HCT116 (cell line): ENCODE data around the gene EPHA6. TPM values are rescaled to one million over a fixed set of nuclear protein-coding genes. Genes with fewer than 3 reads are reported as not detected.

Experiments
- ATAC-seq: fragments of 200-7000 bp; cut with Tn5 transposase; 2 replicates; pipeline ENCODE4 v1.9.1; 2020; ENCODE audit warnings: mild to moderate bottlenecking, moderate library complexity
- BruUV-seq: library from RNA; stranded (reverse); fragments of 400-500 nt; replicated peaks from 2 replicates; lab custom pipeline; 2021; lab: Mats Ljungman, UMichigan
- CTCF ChIA-PET: fragments of 300-600 bp; sonication (Branson Sonifier 250); formaldehyde crosslinking; loops from one replicate; lab custom pipeline; 2021; ENCODE audit warnings: antibody characterized with exemption; lab: Charles Lee
- POLR2A ChIA-PET: fragments of 300-600, 350-600 bp; sonication (Branson Sonifier 250); formaldehyde crosslinking; loops from one replicate; lab custom pipeline; 2021; ENCODE audit warnings: antibody characterized with exemption; lab: Charles Lee
- RAD21 ChIA-PET, 2 experiments: fragments of 300-600 bp; sonication (Branson Sonifier 250); formaldehyde crosslinking; loops; one replicate each; lab custom pipeline; 2023; ENCODE audit warnings: low total read pairs in 2 of 2; ENCODE audit not compliant: uncharacterized antibody in 2 of 2, unreplicated experiment in 2 of 2, low non-redundant PET in 1 of 2; lab: Charles Lee
- DNase-seq: peaks from one replicate; pipeline ENCODE4 v3.0.0-alpha.2; 2010; ENCODE audit warnings: low read depth, low spot score
- H2AFZ ChIP-seq: fragments of 200-600 bp; shearing (Covaris generic), sonication (generic); 2 replicates; pipeline ENCODE4 v1.6.1; 2017; ENCODE audit warnings: low read depth, mixed run types, mixed read lengths, antibody characterized with exemption, low read length; ENCODE audit not compliant: poor library complexity, severe bottlenecking
- H3K27ac ChIP-seq: 2 replicates; pipeline ENCODE4 v1.5.1; 2012; ENCODE audit warnings: low read depth, low read length
- H3K27me3 ChIP-seq: fragments of 200-600 bp; sonication (generic); 2 replicates; pipeline ENCODE4 v1.6.1; 2016; ENCODE audit warnings: mixed run types, low read length, mixed read lengths; ENCODE audit not compliant: insufficient read depth
- H3K36me3 ChIP-seq, 2 experiments: fragments of 200-500 bp in 1 of 2; fragments of 200-600 bp in 1 of 2; sonication (Bioruptor generic) in 1 of 2; sonication (generic) in 1 of 2; 2 replicates each; pipeline versions ENCODE4 v1.5.1 to v1.6.1; 2014 to 2016; ENCODE audit warnings: low read length in 2 of 2, inconsistent platforms in 1 of 2, mixed read lengths in 1 of 2, mixed run types in 1 of 2; ENCODE audit not compliant: insufficient read depth in 2 of 2, control insufficient read depth in 1 of 2
- H3K4me1 ChIP-seq, 2 experiments: fragments of 200-600 bp in 1 of 2; sonication (generic) in 1 of 2; 2 replicates each; pipeline versions ENCODE4 v1.5.1 to v1.6.1; 2012 to 2017; ENCODE audit warnings: low read length in 2 of 2, inconsistent platforms in 1 of 2, mild to moderate bottlenecking in 1 of 2, mixed read lengths in 1 of 2, mixed run types in 1 of 2, moderate library complexity in 1 of 2; ENCODE audit not compliant: insufficient read depth in 2 of 2, control insufficient read depth in 1 of 2
- H3K4me2 ChIP-seq: fragments of 200-600 bp; sonication (generic); 2 replicates; pipeline ENCODE4 v1.6.1; 2017; ENCODE audit warnings: mixed run types, low read length, mixed read lengths
- H3K4me3 ChIP-seq, 2 experiments: fragments of 200-600 bp in 1 of 2; sonication (generic) in 1 of 2; replicated peaks in 1 of 2; 2 replicates each; pipeline ENCODE4 v1.5.1; 2011 to 2016; ENCODE audit warnings: low read length in 2 of 2, control low read depth in 1 of 2, low read depth in 1 of 2, mild to moderate bottlenecking in 1 of 2, mixed read lengths in 1 of 2, mixed run types in 1 of 2
- H3K79me2 ChIP-seq: fragments of 200-600 bp; sonication (generic); 2 replicates; pipeline ENCODE4 v1.6.1; 2017; ENCODE audit warnings: mild to moderate bottlenecking, mixed run types, low read length, moderate library complexity, mixed read lengths; ENCODE audit not compliant: insufficient read depth
- H3K9ac ChIP-seq: fragments of 200-600 bp; sonication (generic); 2 replicates; pipeline ENCODE4 v1.6.1; 2016; ENCODE audit warnings: low read length, mixed read lengths
- H3K9me2 ChIP-seq: fragments of 200-600 bp; sonication (generic), shearing (Covaris generic); 2 replicates; pipeline ENCODE4 v1.6.1; 2017; ENCODE audit warnings: mixed run types, mild to moderate bottlenecking, moderate library complexity; ENCODE audit not compliant: insufficient read depth
- H3K9me3 ChIP-seq, 2 experiments: fragments of 200-500 bp in 1 of 2; fragments of 200-600 bp in 1 of 2; sonication (Bioruptor generic) in 1 of 2; sonication (generic) in 1 of 2; 2 replicates each; pipeline ENCODE4 v1.6.1; 2014 to 2017; ENCODE audit warnings: low read length in 2 of 2, mixed read lengths in 2 of 2, inconsistent platforms in 1 of 2, low read depth in 1 of 2, mild to moderate bottlenecking in 1 of 2, mixed run types in 1 of 2, moderate library complexity in 1 of 2; ENCODE audit not compliant: control insufficient read depth in 1 of 2, insufficient read depth in 1 of 2
- H4K20me1 ChIP-seq: fragments of 200-600 bp; sonication (generic), shearing (Covaris generic); 2 replicates; pipeline ENCODE4 v1.6.1; 2017; ENCODE audit warnings: mixed run types, mild to moderate bottlenecking, moderate library complexity; ENCODE audit not compliant: insufficient read depth
- CBX3 ChIP-seq: IDR thresholded peaks from 2 replicates; pipeline ENCODE4 v1.6.1; 2012; ENCODE audit warnings: low read depth
- CEBPB ChIP-seq: IDR thresholded peaks from 2 replicates; pipeline ENCODE4 v1.6.1; 2012; ENCODE audit warnings: low read depth
- EZH2 ChIP-seq: fragments of 200-600 bp; sonication (generic); IDR thresholded peaks from 2 replicates; pipeline ENCODE4 v1.6.1; 2017; ENCODE audit warnings: antibody characterized with exemption, mixed run types
- EZH2phosphoT487 ChIP-seq: fragments of 200-600 bp; IDR thresholded peaks from 2 replicates; pipeline ENCODE4 v1.6.1; 2018; ENCODE audit warnings: antibody characterized with exemption, borderline replicate concordance
- FOSL1 ChIP-seq: IDR thresholded peaks from 2 replicates; pipeline ENCODE4 v1.6.1; 2012; ENCODE audit warnings: low read depth
- JUND ChIP-seq: IDR thresholded peaks from 2 replicates; pipeline ENCODE4 v1.6.1; 2012
- POLR2A ChIP-seq: IDR thresholded peaks from 2 replicates; pipeline ENCODE4 v1.7.0; 2011; ENCODE audit warnings: borderline replicate concordance; ENCODE audit not compliant: insufficient read depth, insufficient read length; ENCODE audit errors: extremely low read depth
- POLR2AphosphoS5 ChIP-seq: IDR thresholded peaks from 2 replicates; pipeline ENCODE4 v1.6.1; 2011; ENCODE audit warnings: mild to moderate bottlenecking, low read depth, low read length, moderate library complexity
- RAD21 ChIP-seq: IDR thresholded peaks from 2 replicates; pipeline ENCODE4 v1.6.1; 2012; ENCODE audit warnings: low read depth, mild to moderate bottlenecking
- SIN3A ChIP-seq: IDR thresholded peaks from 2 replicates; pipeline ENCODE4 v1.6.1; 2012; ENCODE audit warnings: low read depth
- TCF7L2 ChIP-seq: IDR thresholded peaks from 2 replicates; pipeline ENCODE4 v1.7.0; 2011; ENCODE audit warnings: borderline replicate concordance, inconsistent platforms; ENCODE audit not compliant: insufficient read depth, insufficient read length; ENCODE audit errors: extremely low read depth
- YY1 ChIP-seq: IDR thresholded peaks from 2 replicates; pipeline ENCODE4 v1.6.1; 2011; ENCODE audit warnings: low read length, low read depth, moderate library complexity, mild to moderate bottlenecking; ENCODE audit not compliant: insufficient replicate concordance; ENCODE audit errors: extremely low read depth
- ZFX ChIP-seq: fragments of 450-650 bp; IDR thresholded peaks from 2 replicates; pipeline ENCODE4 v1.6.1; 2017
- ZNF274 ChIP-seq: fragments of 200-500 bp; sonication (Bioruptor generic); IDR thresholded peaks from 2 replicates; pipeline ENCODE4 v1.6.1; 2014; ENCODE audit warnings: mild to moderate bottlenecking, low read depth, low read length, inconsistent platforms
- intact Hi-C: fragments of 100-400 bp; cut with micrococcal nuclease; formaldehyde crosslinking; loops from 2 replicates; pipeline ENCODE4 v1.10.0; 2022
- total RNA-seq: library from RNA; stranded (reverse); gene quantifications from one replicate; pipeline ENCODE4 v1.2.1, GENCODE V29; 2021; ENCODE audit not compliant: unreplicated experiment
- TF ChIP-seq, protein P1 (sequence below), 3 experiments: fragments of 200-600 bp in 1 of 3; sonication (generic) in 1 of 3; IDR thresholded peaks in 2 of 3; conservative IDR thresholded peaks in 1 of 3; 2 replicates each; pipeline ENCODE4 v1.5.1; 2012 to 2017; ENCODE audit warnings: low read depth in 2 of 3, low read length in 2 of 3, antibody characterized with exemption in 1 of 3, borderline replicate concordance in 1 of 3, control low read depth in 1 of 3, mild to moderate bottlenecking in 1 of 3, mixed read lengths in 1 of 3, mixed run types in 1 of 3, moderate library complexity in 1 of 3; ENCODE audit not compliant: insufficient read depth in 1 of 3
- TF ChIP-seq, protein P2 (sequence below): IDR thresholded peaks from 2 replicates; pipeline ENCODE4 v1.6.1; 2012; ENCODE audit warnings: low read depth
- TF ChIP-seq, protein P3 (sequence below): IDR thresholded peaks from 2 replicates; pipeline ENCODE4 v1.6.1; 2011; ENCODE audit warnings: mild to moderate bottlenecking, low read length, moderate library complexity; ENCODE audit not compliant: insufficient replicate concordance; ENCODE audit errors: extremely low read depth
- TF ChIP-seq, protein P4 (sequence below): IDR thresholded peaks from 2 replicates; pipeline ENCODE4 v1.6.1; 2012
- TF ChIP-seq, protein P5 (sequence below): IDR thresholded peaks from 2 replicates; pipeline ENCODE4 v1.6.1; 2012

Gene EPHA6
- total RNA-seq, 1 experiment from 2014 or later: not detected

DNA sequence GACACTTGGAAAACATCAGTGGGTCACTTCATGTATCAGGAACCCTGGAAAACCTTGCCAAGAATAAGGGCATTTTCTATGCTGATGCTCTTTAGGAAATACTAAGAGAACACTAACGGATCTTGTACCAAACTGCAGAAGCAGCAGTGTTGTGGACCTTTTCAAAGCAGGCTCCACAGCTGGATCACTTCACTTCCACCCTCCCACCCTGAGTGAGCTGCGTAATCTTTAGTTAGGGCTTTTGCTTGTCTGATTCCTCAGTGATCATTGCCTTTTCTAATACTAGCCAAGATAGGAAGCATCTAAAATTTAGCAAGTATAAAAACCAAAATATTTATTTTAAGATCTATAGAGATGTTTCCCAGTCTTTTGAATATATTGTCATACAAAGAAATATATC is 229.0 kb downstream of the EPHA6 start:
- Histone ChIP-seq H3K36me3 (no peaks in the 10 kb centered on the region), H3K9me2 (no peaks in the 10 kb centered on the region), H3K4me3 (no peak overlapping the region), H2AFZ (no peak overlapping the region), H3K27ac (no peak overlapping the region), H3K4me2 (no peak overlapping the region), H3K27me3 (no peaks in the 10 kb centered on the region), H3K9ac (no peak overlapping the region), H3K79me2 (no peaks in the 10 kb centered on the region), H3K9me3 (peaks cover 9 to 13% of the 10 kb centered on the region in 2 experiments; a peak in 2 of 4 replicates), H3K4me1 (no peaks in the 10 kb centered on the region), H4K20me1 (no peaks in the 10 kb centered on the region)
- no peak for TF ChIP-seq SIN3A
- TF ChIP-seq EZH2: no peak
- TF ChIP-seq EZH2phosphoT487: no peak
- TF ChIP-seq RAD21: no peak
- no peak for TF ChIP-seq FOSL1
- TF ChIP-seq YY1: no peak
- no peak for TF ChIP-seq POLR2A
- TF ChIP-seq, protein P1, sequence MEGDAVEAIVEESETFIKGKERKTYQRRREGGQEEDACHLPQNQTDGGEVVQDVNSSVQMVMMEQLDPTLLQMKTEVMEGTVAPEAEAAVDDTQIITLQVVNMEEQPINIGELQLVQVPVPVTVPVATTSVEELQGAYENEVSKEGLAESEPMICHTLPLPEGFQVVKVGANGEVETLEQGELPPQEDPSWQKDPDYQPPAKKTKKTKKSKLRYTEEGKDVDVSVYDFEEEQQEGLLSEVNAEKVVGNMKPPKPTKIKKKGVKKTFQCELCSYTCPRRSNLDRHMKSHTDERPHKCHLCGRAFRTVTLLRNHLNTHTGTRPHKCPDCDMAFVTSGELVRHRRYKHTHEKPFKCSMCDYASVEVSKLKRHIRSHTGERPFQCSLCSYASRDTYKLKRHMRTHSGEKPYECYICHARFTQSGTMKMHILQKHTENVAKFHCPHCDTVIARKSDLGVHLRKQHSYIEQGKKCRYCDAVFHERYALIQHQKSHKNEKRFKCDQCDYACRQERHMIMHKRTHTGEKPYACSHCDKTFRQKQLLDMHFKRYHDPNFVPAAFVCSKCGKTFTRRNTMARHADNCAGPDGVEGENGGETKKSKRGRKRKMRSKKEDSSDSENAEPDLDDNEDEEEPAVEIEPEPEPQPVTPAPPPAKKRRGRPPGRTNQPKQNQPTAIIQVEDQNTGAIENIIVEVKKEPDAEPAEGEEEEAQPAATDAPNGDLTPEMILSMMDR (IDR thresholded peaks at IDR 0.05 in 2 of 3, conservative IDR thresholded peaks at IDR 0.05 in 1 of 3; ENCODE audit: borderline replicate concordance in 1 of 3, insufficient read depth in 1 of 3, low read depth in 2 of 3, low read length in 2 of 3): no peak
- TF ChIP-seq, protein P2, sequence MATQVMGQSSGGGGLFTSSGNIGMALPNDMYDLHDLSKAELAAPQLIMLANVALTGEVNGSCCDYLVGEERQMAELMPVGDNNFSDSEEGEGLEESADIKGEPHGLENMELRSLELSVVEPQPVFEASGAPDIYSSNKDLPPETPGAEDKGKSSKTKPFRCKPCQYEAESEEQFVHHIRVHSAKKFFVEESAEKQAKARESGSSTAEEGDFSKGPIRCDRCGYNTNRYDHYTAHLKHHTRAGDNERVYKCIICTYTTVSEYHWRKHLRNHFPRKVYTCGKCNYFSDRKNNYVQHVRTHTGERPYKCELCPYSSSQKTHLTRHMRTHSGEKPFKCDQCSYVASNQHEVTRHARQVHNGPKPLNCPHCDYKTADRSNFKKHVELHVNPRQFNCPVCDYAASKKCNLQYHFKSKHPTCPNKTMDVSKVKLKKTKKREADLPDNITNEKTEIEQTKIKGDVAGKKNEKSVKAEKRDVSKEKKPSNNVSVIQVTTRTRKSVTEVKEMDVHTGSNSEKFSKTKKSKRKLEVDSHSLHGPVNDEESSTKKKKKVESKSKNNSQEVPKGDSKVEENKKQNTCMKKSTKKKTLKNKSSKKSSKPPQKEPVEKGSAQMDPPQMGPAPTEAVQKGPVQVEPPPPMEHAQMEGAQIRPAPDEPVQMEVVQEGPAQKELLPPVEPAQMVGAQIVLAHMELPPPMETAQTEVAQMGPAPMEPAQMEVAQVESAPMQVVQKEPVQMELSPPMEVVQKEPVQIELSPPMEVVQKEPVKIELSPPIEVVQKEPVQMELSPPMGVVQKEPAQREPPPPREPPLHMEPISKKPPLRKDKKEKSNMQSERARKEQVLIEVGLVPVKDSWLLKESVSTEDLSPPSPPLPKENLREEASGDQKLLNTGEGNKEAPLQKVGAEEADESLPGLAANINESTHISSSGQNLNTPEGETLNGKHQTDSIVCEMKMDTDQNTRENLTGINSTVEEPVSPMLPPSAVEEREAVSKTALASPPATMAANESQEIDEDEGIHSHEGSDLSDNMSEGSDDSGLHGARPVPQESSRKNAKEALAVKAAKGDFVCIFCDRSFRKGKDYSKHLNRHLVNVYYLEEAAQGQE: no peak
- no peak for TF ChIP-seq TCF7L2
- no peak for TF ChIP-seq ZFX
- no peak for TF ChIP-seq JUND
- no peak for TF ChIP-seq CEBPB
- TF ChIP-seq, protein P3, sequence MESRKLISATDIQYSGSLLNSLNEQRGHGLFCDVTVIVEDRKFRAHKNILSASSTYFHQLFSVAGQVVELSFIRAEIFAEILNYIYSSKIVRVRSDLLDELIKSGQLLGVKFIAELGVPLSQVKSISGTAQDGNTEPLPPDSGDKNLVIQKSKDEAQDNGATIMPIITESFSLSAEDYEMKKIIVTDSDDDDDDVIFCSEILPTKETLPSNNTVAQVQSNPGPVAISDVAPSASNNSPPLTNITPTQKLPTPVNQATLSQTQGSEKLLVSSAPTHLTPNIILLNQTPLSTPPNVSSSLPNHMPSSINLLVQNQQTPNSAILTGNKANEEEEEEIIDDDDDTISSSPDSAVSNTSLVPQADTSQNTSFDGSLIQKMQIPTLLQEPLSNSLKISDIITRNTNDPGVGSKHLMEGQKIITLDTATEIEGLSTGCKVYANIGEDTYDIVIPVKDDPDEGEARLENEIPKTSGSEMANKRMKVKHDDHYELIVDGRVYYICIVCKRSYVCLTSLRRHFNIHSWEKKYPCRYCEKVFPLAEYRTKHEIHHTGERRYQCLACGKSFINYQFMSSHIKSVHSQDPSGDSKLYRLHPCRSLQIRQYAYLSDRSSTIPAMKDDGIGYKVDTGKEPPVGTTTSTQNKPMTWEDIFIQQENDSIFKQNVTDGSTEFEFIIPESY: no peak
- no peak for TF ChIP-seq ZNF274
- TF ChIP-seq CBX3: no peak
- TF ChIP-seq, protein P4, sequence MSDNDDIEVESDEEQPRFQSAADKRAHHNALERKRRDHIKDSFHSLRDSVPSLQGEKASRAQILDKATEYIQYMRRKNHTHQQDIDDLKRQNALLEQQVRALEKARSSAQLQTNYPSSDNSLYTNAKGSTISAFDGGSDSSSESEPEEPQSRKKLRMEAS: no peak
- TF ChIP-seq, protein P5, sequence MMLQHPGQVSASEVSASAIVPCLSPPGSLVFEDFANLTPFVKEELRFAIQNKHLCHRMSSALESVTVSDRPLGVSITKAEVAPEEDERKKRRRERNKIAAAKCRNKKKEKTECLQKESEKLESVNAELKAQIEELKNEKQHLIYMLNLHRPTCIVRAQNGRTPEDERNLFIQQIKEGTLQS: no peak
- no peak for TF ChIP-seq POLR2AphosphoS5
- intact Hi-C loops: no loop called here
- RAD21 ChIA-PET: no interaction called here
- ATAC-seq (no peak), DNase-seq (no peak)
- POLR2A ChIA-PET: no interaction called here
- CTCF ChIA-PET: no interaction called here
- no TSS peak for BruUV-seq
